ENCODE data around the gene SLC7A5.

DNA sequence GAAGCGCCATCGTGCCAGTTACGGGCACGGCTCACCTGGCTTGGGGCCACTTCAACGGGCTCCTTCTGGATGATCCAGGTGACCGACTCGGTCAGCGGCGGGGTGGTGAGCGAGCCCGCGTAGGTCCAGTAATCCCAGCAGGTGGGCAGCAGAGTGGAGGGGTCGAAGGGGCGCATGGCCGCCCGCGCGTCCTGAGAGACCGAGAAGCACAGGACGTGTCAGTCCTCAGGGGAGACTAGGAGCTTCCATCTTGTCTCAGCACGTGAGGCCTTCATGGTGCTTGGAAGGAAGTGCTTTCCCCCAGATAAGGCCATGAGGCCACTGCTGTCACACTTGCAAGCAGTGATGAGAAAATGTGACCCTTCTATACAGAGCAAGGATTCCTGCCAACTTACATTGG lies 22.5 kb upstream of the SLC7A5 start:
- no peak for TF ChIP-seq EGR1 (IDR thresholded peaks at IDR 0.05)
- no peak for TF ChIP-seq EP300 (IDR thresholded peaks at IDR 0.05; ENCODE audit: borderline replicate concordance)
